SK-N-SH treated with all-trans-retinoic acid at 6 μM for 48 hours (cell line): ENCODE measurements around the gene ARL14.

ENCODE experiments used
- ARNTL ChIP-seq: fragments of 450-650 bp; formaldehyde crosslinking; IDR thresholded peaks from 2 replicates; pipeline ENCODE4 v1.5.0; 2020; ENCODE audit warnings: low read depth, mild to moderate bottlenecking, moderate library complexity, borderline replicate concordance
- CSRNP3 ChIP-seq: fragments of 250-450 bp; sonication (Bioruptor Pico); IDR thresholded peaks from 2 replicates; pipeline ENCODE4 v1.5.1; 2021; ENCODE audit warnings: mild to moderate bottlenecking, moderate library complexity
- PPARA ChIP-seq: fragments of 250-450 bp; sonication (Bioruptor Pico); IDR thresholded peaks from 2 replicates; pipeline ENCODE4 v1.5.0; 2020; ENCODE audit warnings: mild to moderate bottlenecking, borderline replicate concordance
- ZFP3 ChIP-seq: fragments of 250-450 bp; sonication (Bioruptor Pico); IDR thresholded peaks from 2 replicates; pipeline ENCODE4 v1.5.0; 2020; ENCODE audit warnings: mild to moderate bottlenecking, moderate library complexity
- ZNF565 ChIP-seq: fragments of 450-650 bp; formaldehyde crosslinking; conservative IDR thresholded peaks from 2 replicates; pipeline ENCODE4 v1.5.0; 2020; ENCODE audit warnings: low read depth, mild to moderate bottlenecking, moderate library complexity
- TF ChIP-seq, protein P1 (sequence below): fragments of 250-450 bp; sonication (Bioruptor Pico); IDR thresholded peaks from 2 replicates; pipeline ENCODE4 v1.8.0; 2021; ENCODE audit warnings: low read depth, mild to moderate bottlenecking, moderate library complexity, borderline replicate concordance

GRCh38 chr3:160703974-160704373 is 27.0 kb downstream of the ARL14 start:
- TF ChIP-seq CSRNP3 (CRISPR knock-in tag) (no peak), PPARA (CRISPR knock-in tag) (no peak), ZFP3 (CRISPR knock-in tag) (no peak), ARNTL (CRISPR knock-in tag) (no peak), ZNF565 (CRISPR knock-in tag) (no peak)
- TF ChIP-seq, protein P1, sequence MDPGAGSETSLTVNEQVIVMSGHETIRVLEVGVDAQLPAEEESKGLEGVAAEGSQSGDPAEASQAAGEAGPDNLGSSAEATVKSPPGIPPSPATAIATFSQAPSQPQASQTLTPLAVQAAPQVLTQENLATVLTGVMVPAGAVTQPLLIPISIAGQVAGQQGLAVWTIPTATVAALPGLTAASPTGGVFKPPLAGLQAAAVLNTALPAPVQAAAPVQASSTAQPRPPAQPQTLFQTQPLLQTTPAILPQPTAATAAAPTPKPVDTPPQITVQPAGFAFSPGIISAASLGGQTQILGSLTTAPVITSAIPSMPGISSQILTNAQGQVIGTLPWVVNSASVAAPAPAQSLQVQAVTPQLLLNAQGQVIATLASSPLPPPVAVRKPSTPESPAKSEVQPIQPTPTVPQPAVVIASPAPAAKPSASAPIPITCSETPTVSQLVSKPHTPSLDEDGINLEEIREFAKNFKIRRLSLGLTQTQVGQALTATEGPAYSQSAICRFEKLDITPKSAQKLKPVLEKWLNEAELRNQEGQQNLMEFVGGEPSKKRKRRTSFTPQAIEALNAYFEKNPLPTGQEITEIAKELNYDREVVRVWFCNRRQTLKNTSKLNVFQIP (CRISPR knock-in tag) = no peak
